Measurements from ENCODE around the gene CASP8AP2.

DNA sequence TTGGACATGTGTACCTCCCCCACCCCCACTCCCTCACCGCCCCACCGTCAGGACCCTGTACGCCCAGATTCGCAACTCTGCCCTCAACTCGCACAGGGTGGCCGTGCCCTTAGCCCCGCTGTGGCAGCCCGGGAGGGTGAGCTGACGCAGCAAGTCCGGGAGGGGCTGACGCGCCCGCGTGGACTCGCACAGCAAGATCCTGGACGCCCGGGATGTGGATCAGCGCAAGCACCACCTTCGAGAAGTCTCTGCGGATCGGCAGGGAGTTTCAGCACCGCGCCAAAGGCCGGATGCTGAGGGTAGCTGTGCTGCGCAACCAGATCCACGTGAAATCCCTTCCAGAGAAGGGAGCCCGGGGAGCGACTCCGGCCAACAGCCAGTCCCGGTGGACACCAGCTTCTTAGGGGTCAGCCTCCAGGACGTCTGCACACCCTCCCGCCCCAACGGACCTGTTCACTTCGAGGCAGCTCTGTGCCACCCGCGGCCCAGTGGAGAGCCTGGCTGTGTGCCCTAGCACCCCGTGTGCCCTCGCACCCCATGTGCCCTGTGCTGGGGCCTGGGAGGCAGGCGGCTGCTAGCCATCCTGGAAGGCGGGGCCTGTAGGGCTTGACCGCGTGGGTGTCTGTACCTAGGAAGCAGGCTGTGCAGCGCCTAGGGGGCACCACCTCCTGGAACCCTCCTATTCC is 57.9 kb downstream of the CASP8AP2 start:
- no peak for TF ChIP-seq CTCF (IDR thresholded peaks at IDR 0.05)
- no peak for TF ChIP-seq EZH2 (IDR thresholded peaks at IDR 0.05)
